Choroid plexus epithelial cell (primary cell): ENCODE results near the gene PNMA8A.

Source experiments
- DNase-seq: peaks from one replicate; pipeline ENCODE4 v3.0.0-alpha.2; 2010; ENCODE audit warnings: low read depth
- H3K4me3 ChIP-seq: 2 replicates; pipeline ENCODE4 v1.5.1; 2011; ENCODE audit warnings: low read depth, mild to moderate bottlenecking, control low read depth, low read length, moderate library complexity
- CTCF ChIP-seq: conservative IDR thresholded peaks from 2 replicates; pipeline ENCODE4 v1.5.1; 2011; ENCODE audit warnings: low read depth, mild to moderate bottlenecking, control low read depth, inconsistent platforms, low read length, moderate library complexity

The PNMA8A gene

DNA sequence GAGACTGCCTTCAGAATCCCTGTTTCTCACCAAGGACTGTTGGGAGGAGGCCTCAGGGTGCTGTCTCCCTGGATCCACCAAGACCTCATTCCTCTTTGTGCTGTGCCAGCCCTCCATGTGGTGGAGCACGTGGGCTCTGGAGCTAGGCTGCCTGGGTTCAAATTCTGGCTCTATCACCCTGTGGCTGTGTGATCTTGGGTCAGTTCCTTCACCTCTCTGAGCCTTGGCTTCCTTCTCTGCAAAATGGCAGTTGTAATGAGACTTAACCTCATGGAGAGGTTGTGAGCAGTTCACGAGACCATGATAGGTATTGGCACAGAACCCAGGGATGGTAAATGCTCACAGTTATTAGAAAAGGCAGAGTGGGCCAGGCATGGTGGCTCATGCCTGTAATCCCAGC lies 49.0 kb downstream of the PNMA8A start:
- no peak for DNase-seq
- TF ChIP-seq CTCF: no peak

GRCh38 chr19:46420056-46420455 lies 51.3 kb downstream of the PNMA8A start:
- no peak for TF ChIP-seq CTCF
- no peak overlapping the region for H3K4me3 ChIP-seq
- no peak for DNase-seq

More for the DNA sequence above, 49.0 kb downstream of the PNMA8A start:
- H3K4me3 ChIP-seq: no peak overlapping the region
